Stimulated activated CD4-positive, alpha-beta T cell treated with anti-CD3 and anti-CD28 coated beads, TNF-alpha, amount 100 ng/mL, for 1 hour (primary cell): ENCODE measurements around the gene SETBP1.

ENCODE experiments used
- DNase-seq, 3 donors: peaks; one replicate each; pipeline ENCODE4 v3.0.0-alpha.2; 2020; ENCODE audit warnings: low read depth in 3 of 3, low spot score in 1 of 3

The SETBP1 gene

DNA sequence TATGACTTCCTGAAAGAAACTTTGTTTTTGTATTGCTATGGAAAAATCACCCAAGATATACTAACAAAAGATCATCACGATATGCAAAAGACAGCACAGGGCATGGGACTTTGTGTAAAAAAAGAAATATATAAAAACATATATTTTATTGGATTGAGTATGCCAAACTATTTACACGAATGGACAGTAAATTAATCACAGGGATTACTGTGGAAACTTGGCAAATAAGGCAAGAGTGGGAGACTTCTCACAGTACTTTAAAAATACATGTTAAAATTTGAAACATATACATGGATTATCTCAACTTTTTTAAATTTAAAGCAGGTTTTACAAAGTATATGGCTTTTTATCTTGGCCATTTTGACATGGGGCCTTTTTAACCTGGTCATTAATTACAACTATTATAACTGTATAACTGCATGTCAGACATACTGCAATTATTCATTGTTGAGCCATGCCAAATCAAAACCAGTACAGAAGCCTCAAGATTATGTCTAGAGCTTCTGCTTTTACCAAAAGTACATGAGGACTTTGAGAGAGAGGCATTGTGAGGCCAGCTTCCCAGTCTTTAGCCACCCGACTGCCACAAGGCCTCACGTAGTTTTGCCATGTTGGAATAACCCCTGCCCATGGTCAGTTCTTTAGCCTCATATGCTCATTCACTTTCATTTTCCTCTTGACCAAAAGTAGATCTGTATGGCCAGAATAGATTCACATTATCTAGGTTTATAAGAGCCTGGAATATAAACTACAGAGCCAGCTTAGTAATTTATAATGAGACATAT lies 419.8 kb downstream of the SETBP1 start:
- no peak for DNase-seq

DNA sequence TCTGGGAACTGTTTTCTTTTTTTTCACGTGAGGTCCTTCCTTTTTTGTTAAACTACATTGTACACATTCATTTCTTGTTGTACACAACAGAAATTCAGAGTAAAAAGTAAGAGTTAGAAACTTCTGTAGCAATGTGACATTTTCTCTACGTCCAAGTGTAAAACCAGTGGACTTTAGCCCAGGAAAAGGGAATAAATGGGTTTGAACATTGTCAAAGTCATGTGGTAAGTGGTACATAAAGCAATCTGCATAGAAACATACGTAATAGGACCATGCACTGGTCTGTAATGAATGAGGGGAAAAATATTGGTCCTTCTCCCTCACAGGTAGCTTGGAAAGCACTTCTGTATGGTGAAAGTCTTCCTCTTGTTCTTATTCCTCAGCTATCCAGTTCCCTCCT lies 421.4 kb downstream of the SETBP1 start:
- DNase-seq = no peak

DNA sequence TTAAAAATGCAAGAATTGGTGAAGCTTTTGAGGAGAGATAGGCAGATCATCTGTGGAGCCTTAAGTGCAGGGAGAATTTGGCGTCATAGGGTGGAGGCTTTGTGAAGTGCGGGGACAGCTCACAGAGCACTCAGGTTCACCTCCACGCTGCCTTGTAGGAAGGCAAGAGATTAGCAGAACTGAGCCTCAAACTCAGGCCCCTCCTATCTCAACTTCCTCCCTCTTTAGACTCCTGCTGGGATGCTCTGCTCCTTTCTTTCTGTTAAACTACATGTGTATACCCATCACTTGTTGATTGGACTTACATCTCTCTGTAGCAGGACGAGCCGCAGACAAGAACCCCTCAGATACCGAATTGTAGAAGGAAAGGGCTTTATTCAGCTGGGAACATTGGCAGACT lies 422.2 kb downstream of the SETBP1 start:
- no peak for DNase-seq

DNA sequence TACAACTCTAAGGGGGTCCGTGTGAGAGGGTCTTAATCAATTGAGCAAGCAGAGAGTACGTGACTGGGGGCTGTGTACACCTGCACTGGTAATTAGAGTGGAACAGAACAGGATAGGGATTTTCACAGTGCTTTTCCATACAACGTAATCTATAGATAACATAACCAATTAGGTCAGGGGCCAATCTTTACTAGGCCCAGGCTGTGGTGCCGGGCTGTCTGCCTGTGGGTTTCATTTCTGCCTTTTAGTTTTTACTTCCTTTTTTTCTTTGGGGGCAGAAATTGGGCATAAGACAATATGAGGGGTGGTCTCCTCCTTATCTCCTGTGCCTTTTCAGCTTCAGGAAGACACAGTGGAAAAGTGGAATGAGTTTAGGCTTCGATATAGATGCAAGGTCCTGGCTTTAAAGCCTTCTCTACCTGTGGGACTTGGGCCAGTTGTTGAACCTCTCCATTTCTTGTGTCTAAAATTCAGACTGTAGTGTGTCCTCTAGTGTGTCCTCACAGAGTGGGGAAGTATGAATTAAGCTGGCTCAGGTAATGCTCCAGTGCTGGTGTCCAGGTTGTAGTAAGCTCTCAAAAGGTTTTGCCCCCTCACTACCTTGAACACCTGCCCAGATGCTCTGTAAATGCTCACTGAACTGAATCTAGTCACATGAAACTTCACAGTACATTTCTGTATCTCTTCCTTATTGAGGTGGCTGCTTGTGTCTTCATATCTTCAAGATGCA lies 422.8 kb downstream of the SETBP1 start:
- no peak for DNase-seq

DNA sequence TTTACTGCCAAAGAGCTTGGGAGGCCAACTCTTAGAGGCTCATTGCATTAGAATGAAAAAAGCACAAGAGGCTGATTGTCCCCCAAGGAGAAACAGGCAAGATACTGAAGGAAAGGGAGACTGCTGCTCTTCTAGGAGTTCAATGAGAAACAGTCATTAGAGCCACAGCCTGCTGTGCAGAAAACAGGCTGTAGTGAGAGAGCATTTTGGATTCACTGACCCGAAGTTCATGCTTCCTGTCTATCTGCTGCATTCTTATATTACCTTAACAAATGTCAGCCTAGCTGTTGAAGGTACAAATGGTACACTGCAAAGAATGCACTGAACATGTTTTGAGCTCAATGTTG lies 423.3 kb downstream of the SETBP1 start:
- no peak for DNase-seq

DNA sequence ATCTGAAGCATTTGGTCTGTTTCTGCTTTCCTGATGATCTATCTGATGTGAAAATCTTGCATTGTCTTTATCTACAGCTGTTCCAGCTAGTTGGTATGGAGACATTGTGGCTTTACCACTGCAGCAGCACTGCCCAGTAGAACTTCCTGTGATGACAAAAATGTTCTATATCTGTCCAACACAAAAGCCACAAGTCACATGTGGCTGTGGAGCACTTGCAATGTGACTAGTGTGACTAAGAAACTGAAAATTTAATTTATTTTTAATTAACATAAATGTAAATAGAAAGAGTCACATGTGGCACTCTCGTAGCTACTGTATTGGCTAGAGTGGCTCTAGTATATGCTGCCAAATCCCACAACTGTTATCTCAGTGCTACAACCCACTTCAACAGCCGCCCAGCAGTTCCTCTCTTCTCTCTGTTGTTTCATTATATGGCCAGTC lies 425.7 kb downstream of the SETBP1 start:
- DNase-seq = no peak

DNA sequence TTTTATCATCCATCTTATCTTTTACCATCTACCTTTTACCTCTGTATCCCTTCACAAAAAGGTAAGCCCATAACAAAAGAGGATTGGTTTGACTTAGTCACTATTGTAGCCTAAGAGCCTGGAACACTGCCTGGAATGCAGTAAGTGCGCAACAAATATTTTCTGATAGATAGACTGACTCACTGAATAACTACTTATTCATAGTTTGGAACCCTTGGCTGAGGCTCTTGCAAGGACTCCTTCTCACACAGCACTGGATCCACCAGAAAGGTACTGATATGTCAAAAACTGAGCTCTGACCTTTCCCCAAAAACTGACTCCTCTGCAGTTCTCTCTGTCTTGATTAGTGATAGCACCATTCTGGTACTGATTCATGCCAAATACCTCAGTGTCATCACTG lies 426.7 kb downstream of the SETBP1 start:
- DNase-seq = no peak

DNA sequence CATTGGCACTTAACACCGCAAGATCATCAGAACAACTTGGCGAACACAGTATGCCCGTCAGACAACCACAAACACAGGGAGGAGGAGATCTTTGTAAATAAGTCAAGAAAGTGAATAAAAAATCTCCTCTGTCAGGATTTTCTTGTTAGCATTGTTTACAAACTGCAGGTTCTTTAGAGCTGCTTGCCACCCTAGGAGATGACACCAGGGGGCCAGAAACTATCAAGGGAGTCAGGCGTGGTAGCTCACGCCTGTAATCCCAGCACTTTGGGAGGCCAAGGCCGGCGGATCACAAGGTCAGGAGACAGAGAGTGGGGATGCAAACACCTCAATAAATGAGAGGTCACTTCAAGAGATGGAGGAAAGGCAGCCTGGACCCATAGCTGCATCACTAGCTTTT lies 428.1 kb downstream of the SETBP1 start:
- no peak for DNase-seq

DNA sequence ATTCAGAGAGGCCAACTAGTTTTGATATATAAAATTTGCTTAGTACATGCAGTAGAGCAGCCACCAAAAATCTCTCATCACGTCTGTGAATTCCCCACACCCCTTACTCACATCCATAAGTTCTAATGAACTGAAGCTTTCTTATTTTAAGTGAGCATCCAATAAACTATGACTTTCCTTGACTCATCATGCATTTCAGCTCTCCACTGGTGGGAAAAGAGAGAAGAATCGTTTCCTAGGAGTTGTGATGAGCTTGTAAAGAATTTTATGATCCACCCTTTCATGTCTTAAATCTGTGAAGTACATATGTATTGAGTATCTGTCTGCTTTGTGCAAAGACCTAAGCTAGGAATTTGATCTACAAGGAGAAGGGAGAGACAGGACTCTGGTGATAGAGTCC lies 428.6 kb downstream of the SETBP1 start:
- DNase-seq = no peak

DNA sequence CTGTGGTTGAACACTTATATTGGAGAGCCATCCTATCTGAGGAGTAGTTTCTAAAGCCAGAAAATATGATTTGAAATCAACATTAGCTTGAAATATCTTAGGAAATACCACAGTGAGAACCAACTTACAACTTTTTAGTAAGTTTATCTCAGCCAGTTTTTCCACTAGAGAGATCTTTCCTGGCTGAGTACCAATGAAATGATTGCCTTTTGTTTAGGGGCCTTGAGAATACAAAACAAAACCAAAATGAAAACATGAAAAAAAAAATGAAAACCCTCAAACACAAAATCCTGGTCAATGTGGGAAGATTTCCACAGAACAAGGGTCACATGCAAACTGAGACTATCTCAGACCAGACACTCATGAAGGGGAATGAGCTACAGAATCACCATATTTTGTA lies 429.0 kb downstream of the SETBP1 start:
- no peak for DNase-seq

DNA sequence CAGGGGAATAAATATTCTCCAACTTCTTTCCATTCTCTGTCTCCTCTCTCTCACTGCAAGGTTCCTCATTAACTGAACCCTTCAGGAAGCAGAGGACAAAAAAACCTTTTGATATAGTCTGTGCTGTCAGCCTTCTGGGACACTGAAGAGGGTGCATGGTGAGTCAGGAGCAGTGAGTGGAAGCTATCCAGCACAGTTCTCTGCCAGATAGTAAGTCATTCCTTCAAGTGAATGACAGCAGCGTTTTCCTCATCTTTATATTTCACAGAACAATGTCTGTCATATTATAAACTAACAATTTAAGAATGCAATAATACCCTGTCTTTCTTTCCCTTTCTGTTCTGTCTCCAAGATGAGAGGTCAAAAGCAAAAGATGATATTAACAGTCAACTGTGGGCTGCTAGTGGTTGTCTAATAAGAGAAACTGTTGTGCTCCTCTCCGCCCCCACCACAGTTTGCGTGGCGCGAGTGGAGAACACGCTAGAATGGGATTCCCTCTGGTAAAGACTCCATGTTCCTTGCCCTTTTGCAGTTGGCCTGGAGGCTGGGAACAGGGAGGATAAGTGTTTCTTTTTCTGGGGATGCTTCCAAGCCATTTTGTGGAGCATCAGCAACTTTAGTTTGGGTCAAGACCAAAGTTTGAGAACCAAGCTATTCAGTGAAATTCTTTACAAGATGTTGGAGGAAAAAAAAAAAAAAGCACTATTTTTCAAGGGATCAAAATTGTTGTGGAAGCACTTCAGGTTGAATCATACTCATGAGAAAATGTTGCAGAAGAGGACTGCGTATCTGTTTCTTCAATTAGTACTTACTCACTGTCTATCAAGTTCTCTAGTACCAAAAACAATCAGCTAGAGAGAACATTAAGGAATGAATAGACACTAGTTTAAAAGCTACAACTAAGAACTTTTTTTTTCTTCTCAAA lies 430.2 kb downstream of the SETBP1 start:
- no peak for DNase-seq

DNA sequence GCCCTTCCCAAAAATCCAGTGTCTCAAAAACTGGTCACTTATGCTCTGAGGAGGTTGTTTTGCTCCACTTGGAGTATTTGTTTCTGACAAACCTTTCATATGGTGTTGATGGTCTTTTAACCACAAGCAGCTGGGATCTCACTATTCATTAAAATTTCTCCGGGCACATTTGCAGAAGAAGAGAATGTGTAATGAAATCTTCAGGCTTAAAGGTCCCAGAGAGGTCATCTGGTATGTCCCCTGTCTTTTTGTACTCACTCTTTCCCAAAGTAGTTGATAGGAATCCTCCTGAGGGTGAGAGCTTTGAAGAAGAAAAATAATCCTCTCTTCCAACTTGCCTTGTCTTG lies 430.8 kb downstream of the SETBP1 start:
- DNase-seq = no peak

DNA sequence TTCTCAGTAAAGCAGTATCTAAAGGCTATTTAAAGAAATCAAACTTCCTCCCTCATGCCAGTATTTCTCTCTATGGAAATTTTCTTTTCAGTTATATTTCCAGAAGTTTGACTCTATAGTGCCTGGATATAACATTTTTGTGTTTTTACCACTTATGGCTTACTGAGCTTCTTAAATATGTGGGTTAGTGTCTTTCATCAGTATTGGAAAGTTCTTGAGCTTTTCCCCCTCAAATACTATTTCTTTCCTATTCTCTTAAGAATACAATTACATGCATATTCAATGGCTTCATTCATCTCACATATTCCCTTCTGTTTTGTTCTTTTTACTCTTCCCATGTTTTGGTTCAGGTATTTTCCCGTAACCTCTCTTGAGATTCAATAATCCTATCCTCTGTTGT lies 432.0 kb downstream of the SETBP1 start:
- no peak for DNase-seq

DNA sequence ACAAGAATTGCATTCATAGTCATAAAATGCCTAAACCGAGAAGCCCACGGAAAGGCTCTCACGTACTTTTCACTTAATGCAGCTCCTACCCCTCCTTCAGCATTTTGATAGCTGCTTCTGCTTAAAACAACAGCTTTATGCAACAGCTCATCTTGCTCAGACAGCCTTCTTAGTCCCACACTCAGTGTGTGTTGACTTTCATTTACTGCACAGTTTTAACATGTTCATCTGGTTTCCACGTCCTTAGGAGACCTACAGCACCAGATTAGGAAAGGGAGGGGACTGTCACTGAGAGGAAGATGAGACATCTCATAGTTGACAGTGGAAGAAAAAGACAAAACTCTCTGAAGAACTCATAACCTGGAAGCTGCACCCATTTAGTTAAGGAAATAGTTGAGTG lies 435.4 kb downstream of the SETBP1 start:
- DNase-seq = no peak
